Measurements from ENCODE around the gene THSD4. TPM values are rescaled to one million over a fixed set of nuclear protein-coding genes. Genes with fewer than 3 reads are reported as not detected.
A peak's percentile ranks its signal among the peaks of the same experiment; 100 is the strongest.

THSD4 gene
- total RNA-seq, 1 donor from 2014 or later: 2.5 TPM

DNA sequence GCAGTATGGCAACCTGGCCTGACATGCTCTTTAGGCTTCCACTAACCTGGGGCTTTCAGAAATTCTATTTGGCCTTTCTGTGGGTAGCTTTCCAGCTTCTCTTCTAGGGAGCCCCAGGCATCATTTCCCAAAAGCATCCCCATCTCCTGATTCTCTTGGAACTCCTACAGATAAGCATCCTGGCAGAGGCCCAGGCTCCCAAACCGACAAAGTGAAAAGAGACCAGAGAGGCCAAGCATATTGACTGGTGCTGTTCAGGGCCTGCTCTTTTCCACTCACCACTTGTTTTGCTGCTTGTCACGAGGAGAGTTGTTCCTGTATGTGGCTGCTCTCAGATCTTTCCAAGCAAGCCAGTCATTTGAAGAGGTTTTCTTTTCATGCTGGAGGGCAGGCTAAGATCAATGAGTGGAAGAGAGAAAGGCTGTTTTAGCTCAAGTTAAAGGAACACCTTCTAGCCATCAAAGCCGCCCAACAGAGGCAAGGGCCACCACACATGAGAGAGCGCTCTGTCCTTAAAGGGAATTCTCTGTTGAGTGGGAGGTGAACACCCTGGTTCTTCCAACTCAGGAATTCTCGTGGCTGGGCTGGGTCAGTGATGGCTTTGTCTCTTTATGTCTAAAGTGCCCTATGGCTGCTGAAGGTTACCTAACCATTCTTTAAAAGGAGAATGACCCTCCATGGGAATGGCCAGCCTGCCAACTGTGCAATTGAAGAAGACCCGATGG, 664.0 kb downstream of the THSD4 start:
- Mint-ChIP-seq H3K4me1 (ENCODE audit: low read depth, unreplicated experiment) (peaks cover 31% of the 10 kb centered on the region), H3K4me3 (ENCODE audit: unreplicated experiment) (no peak overlapping the region), H3K27me3 (ENCODE audit: low read depth, unreplicated experiment) (no peaks in the 10 kb centered on the region), H3K27ac (ENCODE audit: unreplicated experiment) (peak overlapping the region; percentile 41), H3K36me3 (ENCODE audit: low read depth, unreplicated experiment) (no peaks in the 10 kb centered on the region), H3K9me3 (ENCODE audit: unreplicated experiment) (no peaks in the 10 kb centered on the region)
- Histone ChIP-seq H3K36me3 (ENCODE audit: insufficient read depth, low read length) (no peaks in the 10 kb centered on the region), H2AFZ (ENCODE audit: low read depth, low read length) (no peak overlapping the region), H3K79me2 (ENCODE audit: insufficient read depth, low read length) (no peaks in the 10 kb centered on the region), H3K27ac (ENCODE audit: low read depth, low read length) (no peak overlapping the region), H4K20me1 (ENCODE audit: insufficient read depth, low read length) (no peaks in the 10 kb centered on the region), H3K4me3 (ENCODE audit: insufficient read depth, low read depth, low read length) (no peak overlapping the region), H3K9ac (ENCODE audit: low read length) (no peak overlapping the region), H3K4me2 (ENCODE audit: low read length) (no peak overlapping the region), H3K9me3 (ENCODE audit: insufficient read depth, low read depth, low read length) (no peaks in the 10 kb centered on the region), H3K27me3 (ENCODE audit: insufficient read depth, low read length) (no peaks in the 10 kb centered on the region), H3K4me1 (ENCODE audit: insufficient read depth, low read length) (peaks cover 16% of the 10 kb centered on the region)
- no peak for DNase-seq (ENCODE audit: low read depth)
- no peak for TF ChIP-seq EZH2 (IDR thresholded peaks at IDR 0.05; ENCODE audit: insufficient read depth, low read length)
- TF ChIP-seq, protein P1, sequence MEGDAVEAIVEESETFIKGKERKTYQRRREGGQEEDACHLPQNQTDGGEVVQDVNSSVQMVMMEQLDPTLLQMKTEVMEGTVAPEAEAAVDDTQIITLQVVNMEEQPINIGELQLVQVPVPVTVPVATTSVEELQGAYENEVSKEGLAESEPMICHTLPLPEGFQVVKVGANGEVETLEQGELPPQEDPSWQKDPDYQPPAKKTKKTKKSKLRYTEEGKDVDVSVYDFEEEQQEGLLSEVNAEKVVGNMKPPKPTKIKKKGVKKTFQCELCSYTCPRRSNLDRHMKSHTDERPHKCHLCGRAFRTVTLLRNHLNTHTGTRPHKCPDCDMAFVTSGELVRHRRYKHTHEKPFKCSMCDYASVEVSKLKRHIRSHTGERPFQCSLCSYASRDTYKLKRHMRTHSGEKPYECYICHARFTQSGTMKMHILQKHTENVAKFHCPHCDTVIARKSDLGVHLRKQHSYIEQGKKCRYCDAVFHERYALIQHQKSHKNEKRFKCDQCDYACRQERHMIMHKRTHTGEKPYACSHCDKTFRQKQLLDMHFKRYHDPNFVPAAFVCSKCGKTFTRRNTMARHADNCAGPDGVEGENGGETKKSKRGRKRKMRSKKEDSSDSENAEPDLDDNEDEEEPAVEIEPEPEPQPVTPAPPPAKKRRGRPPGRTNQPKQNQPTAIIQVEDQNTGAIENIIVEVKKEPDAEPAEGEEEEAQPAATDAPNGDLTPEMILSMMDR (IDR thresholded peaks at IDR 0.05; ENCODE audit: insufficient read depth, low read depth, low read length): no peak
- FAIRE-seq: no peak

DNA sequence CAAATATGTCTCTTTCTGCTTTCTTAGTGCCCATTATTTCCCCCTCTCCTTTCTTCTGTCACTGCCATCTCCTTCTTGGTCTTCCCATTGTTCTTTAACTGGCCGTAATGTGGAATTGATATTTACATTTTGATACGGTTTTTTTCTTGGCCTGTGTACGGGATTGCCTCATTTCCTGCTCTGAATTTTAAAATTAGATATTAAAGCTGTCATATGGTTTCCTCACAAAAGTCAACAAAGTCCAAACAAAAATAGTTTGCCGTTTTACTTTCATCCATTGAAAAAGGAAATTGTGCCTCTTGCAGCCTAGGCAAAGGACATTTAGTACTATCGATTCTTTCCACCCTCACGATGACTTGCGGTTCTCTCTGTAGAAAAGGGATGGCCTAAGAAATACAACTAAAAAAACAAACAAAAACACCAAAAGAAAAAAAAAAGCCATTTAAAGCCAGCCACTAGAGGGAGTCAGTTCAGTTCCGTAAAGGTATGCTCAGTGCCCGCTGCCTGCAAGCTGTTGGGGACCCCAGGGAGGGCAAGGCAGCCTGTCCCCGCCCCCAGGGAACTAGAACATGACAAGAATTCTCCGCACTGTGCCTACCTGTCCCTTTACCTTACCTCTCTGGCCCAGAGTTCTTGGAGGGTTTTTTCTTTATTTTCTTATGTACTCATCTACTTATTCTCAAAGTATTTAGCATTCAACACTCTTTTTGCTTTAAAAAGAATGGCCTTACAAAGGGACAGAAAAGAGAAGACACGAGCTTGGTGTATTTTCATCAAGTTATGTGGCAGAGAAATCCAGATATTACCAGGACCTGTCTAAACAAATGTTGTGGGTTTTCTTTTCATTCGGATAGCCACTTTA, 665.1 kb downstream of the THSD4 start:
- H4K20me1 ChIP-seq (ENCODE audit: insufficient read depth, low read length): no peaks in the 10 kb centered on the region
- Mint-ChIP-seq H3K9me3 (ENCODE audit: unreplicated experiment) (no peaks in the 10 kb centered on the region), H3K27ac (ENCODE audit: unreplicated experiment) (peak overlapping the region; percentile 43), H3K36me3 (ENCODE audit: low read depth, unreplicated experiment) (no peaks in the 10 kb centered on the region), H3K4me1 (ENCODE audit: low read depth, unreplicated experiment) (peaks cover 31% of the 10 kb centered on the region), H3K4me3 (ENCODE audit: unreplicated experiment) (no peak overlapping the region), H3K27me3 (ENCODE audit: low read depth, unreplicated experiment) (no peaks in the 10 kb centered on the region)
- no peaks in the 10 kb centered on the region for H3K9me3 ChIP-seq (ENCODE audit: insufficient read depth, low read depth, low read length)
- H3K9ac ChIP-seq (ENCODE audit: low read length): no peak overlapping the region
- H3K27me3 ChIP-seq (ENCODE audit: insufficient read depth, low read length): no peaks in the 10 kb centered on the region
- no peak overlapping the region for H3K27ac ChIP-seq (ENCODE audit: low read depth, low read length)
- H2AFZ ChIP-seq (ENCODE audit: low read depth, low read length): no peak overlapping the region
- peaks cover 16% of the 10 kb centered on the region for H3K4me1 ChIP-seq (ENCODE audit: insufficient read depth, low read length)
- no peaks in the 10 kb centered on the region for H3K79me2 ChIP-seq (ENCODE audit: insufficient read depth, low read length)
- no peak overlapping the region for H3K4me3 ChIP-seq (ENCODE audit: insufficient read depth, low read depth, low read length)
- FAIRE-seq (no peak), DNase-seq (ENCODE audit: low read depth) (peak; percentile 33)
- no peaks in the 10 kb centered on the region for H3K36me3 ChIP-seq (ENCODE audit: insufficient read depth, low read length)
- H3K4me2 ChIP-seq (ENCODE audit: low read length): peak overlapping the region; percentile 56
- no peak for TF ChIP-seq EZH2 (IDR thresholded peaks at IDR 0.05; ENCODE audit: insufficient read depth, low read length)
- TF ChIP-seq, protein P1 (IDR thresholded peaks at IDR 0.05; ENCODE audit: insufficient read depth, low read depth, low read length): peak; percentile 77
